NCI-H128 (cell line): ENCODE data around the gene CNTRL.
A peak's percentile ranks its signal among the peaks of the same experiment; 100 is the strongest.
"Not testable (repeated sequence)": the region's sequence is repeated elsewhere in the genome, so short reads cannot be mapped to it uniquely, and the experiment has no call there.

Experiments used
- DNase-seq: peaks from one replicate; lab custom pipeline; 2025; ENCODE audit not compliant: unreplicated experiment; lab: John Stamatoyannopoulos, UW

The CNTRL gene

GRCh38 chr9:121074370-121075250 lies at the start of gene CNTRL:
TSS of gene CNTRL (plus strand) at chr9:121074955. CDS start at chr9:121088327, 13,372 bp downstream.
- DNase-seq: peak; percentile 89

DNA sequence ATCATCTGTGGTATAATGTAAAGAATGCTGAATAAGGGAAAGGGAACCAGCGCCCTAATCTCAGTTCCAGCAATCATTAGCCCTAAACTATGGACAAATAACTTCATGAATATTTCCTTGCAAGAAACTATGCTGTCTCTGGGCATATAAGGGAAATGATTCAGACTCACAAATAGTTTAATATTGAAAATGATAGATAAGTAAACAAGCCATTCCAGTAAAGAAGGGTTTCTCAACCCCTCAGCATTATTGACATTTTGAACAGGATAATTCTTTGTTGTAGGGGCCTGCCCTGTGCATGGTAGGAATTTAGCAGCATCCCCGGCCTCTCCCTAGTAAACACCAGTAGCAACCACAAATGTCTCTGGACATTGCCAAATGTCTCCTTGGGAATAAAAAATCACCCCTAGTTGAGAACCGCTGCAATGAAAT lies 48.5 kb upstream of the CNTRL start:
- DNase-seq: no peak

GRCh38 chr9:121026768-121027167 lies 48.0 kb upstream of the CNTRL start:
- DNase-seq: no peak

DNA sequence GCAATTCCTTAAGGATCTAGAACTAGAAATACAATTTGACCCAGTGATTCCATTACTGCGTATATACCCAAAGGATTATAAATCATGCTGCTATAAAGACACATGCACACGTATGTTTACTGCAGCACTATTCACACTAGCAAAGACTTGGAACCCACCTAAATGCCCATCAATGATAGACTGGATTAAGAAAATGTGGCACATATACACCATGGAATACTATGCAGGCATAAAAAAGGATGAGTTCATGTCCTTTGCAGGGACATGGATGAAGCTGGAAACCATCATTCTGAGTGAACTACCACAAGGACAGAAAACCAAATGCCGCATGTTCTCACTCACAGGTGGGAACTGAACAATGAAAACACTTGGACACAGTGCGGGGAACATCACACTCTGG lies 46.5 kb upstream of the CNTRL start:
- not testable (repeated sequence) for DNase-seq

DNA sequence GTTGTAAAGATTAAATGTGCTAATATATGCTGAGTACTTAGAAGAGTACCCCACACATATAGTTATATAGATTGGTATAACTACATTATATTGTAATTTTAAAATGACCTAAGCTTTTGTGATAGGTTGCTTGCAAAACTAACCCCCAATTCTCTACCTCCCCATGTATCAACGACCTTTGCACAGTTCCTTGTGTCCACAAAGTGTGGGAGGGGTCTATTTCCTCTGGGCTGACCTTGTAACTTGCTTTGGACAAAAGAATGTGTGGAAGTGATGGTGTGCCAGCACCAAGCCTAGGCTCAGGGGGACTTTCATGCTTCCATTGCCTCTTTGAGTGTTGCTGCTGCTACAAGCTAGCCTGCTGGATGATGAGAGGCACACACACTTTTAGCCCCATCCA lies 45.3 kb upstream of the CNTRL start:
- no peak for DNase-seq

DNA sequence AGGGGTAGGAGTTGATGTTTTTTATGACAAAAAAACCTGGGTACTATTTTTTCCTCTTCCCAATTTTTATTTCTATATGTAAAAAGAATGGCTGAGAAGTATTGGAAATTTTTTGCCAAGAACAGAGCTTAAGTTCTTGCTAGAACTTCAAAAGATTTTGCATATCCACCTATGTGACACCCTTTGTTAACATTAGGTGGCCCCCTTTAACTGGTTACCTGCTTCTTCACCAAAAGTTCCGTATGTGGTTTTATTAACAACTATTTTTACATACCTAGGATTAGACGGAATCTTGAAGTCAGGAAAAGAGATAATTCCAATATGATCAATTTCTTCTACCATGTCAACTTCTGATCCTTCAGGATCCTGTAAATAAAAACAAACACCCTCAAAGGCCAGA lies 40.2 kb upstream of the CNTRL start:
- DNase-seq: no peak

DNA sequence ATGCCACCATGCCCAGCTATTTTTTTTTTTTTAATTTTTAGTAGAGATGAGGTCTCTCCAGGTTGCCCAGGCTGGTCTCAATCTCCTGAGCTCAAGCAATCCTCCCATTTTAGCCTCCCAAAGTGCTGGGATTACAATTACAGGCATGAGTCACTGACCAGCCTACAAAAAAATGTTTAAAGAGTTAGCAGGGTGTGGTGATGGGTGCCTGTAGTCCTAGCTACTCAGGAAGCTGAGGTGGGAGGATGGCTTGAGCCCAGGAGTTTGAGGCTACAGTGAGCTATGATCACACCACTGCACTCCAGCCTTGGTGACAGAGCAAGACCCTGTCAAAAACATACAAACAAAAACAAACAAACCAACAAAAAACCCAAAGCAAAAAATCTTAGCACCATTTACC lies 39.0 kb upstream of the CNTRL start:
- not testable (repeated sequence) for DNase-seq

- no peak for DNase-seq
Observed at GRCh38 chr9:121038362-121038761, 36.4 kb upstream of the CNTRL start.

- no peak for DNase-seq
Observed at GRCh38 chr9:121038804-121039203, 36.0 kb upstream of the CNTRL start.

DNA sequence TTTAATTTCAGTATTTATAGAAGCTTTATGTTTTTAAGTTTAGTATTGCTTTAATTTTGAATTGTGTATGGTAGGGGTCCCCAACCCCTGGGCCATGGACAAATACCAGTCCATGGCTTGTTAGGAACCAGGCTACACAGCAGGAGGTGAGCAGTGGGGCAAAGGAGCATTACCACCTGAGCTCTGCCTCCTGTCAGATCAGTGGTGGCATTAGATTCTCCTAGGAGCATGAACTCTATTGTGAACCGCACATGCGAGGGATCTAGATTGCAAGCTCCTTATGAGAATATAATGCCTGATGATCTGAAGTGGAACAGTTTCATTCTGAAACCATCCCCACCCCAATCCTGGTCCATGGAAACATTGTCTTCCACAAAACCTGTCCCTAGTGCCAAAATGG lies 26.6 kb upstream of the CNTRL start:
- no peak for DNase-seq

GRCh38 chr9:121048618-121049017 lies 26.1 kb upstream of the CNTRL start:
- no peak for DNase-seq

DNA sequence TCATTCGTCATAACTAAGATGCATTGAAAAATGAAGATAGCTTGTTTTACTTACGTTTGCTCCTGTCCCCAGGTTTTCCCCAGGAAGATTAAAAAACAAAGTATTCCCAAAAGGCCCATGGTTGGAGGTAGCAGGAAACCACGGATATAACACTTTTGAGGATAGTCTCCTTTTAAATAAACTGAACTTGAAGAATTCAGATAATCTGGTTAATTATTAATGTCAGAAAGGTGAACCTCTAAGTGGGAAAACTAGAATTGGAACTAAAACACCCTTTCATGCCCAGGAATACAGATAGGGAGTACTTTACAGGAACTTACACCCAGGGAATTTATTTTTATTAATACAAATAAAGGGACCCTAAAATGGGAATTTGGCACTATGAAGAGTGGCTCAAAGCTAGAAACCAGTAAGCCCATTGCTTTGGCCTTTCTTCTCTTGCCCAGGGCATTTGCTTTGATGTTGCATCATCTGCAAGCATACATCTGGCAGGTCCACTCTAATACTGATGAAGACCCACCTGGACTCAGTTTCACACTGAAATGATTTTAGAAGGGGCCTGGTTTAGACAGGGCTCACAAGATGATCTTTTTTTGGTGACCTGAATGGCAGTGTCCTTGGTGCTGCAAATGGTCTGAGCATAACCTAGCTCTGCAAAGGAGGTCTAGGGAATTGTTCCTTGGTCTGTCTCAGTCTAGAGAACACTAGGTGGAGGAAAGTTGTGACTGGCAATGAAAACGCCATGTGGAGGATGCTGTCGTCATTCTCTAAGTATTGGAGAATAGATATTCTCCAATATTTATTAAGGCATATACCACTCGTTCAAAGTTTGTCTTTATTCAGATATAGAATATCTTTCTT lies 24.4 kb upstream of the CNTRL start, which contains the start of gene C5:
Gene C5 (minus strand): TSS at position 148 of the 861 bp plus-strand sequence. CDS start 29 bp downstream, at position 119.
- no peak for DNase-seq

GRCh38 chr9:121053544-121053943 lies 21.2 kb upstream of the CNTRL start:
- no peak for DNase-seq

GRCh38 chr9:121055642-121056143 lies 19.1 kb upstream of the CNTRL start:
- no peak for DNase-seq

GRCh38 chr9:121057821-121058220 lies 16.9 kb upstream of the CNTRL start:
- no peak for DNase-seq

DNA sequence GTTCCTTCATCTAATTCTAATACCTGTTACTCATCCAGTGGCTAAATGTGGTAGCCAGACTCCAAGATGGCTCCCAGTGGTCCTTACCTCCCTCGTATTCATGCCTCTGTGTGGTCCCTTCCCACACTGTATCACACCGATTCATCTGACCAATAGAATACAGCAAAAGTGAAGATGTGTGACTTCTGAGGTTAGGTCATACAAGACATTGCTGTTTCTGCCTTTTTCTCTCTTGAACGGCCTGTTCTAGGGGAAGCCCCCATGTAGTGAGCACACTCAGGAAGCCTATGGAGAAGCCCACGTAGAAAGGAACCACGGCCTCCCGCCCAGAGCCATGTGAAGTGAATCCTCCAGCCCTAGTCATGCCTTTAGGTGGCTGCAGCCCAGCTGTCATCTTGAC lies 15.2 kb upstream of the CNTRL start:
- DNase-seq: no peak

DNA sequence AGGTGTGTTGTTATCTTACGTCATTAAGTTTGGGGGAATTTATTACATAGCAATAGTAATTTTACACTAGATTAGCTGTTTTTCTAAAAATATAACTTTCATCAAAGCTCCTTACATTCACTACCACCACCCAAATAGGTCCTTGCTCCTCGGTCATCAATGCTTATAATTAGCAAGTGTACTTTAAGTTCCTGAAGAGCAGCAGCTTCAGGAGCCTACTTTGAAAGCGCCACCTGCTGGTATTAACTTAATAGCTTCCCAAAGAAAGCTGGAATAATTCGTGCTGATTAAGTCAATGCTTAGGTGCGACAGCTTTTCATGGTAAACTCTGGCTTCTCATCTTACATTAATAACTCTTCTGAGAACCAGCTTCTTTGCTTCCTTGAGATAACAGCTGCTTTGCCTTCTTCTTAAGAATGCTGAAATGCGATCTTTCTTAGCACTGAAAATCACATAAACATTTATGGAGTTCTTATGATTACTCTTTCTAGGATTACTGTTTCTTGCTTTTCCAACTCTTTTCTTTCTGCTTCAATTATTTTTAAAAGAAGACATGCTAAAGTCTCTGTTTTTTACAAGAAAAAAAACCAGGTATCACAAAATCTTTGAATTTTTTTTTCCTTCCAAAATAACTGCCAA lies 14.6 kb upstream of the CNTRL start:
- DNase-seq: peak; percentile 13

DNA sequence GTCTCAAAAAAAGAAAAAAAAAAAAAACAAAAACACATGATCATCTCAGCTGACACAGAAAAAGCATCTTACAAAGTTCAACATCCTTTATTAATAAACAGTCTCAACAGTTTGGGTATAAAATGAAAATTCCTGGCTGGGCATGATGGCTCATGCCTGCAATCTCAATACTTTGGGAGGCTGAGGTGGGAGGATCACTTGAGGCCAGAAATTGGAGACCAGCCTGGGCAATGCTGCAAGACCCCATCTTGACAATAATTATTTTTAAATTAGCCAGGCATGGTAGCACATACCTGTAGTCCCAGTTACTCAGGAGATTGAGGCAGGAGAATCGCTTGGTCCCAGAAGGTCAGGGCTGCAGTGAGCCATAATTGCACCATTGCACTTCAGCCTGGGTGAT lies 7.9 kb upstream of the CNTRL start:
- no peak for DNase-seq

- DNase-seq: no peak
Observed at GRCh38 chr9:121067640-121068039, 7.1 kb upstream of the CNTRL start.

DNA sequence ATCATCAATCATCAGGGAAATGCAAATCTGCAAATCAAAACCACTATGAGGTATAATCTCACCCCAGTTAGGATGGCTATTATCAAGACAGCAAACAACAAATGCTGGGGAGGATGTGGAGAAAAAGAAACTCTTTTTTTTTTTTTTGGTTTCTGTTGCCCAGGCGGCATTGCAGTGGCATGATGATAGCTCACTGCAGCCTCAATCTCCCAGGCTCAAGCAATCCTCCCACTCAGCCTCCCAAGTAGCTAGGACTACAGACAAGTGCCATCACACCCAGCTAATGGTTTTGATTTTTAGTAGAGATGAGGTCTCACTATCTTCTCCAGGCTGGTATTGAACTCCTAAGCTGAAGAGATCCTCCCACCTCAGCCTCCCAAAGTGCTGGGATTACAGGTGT lies 5.4 kb upstream of the CNTRL start:
- DNase-seq: no peak

DNA sequence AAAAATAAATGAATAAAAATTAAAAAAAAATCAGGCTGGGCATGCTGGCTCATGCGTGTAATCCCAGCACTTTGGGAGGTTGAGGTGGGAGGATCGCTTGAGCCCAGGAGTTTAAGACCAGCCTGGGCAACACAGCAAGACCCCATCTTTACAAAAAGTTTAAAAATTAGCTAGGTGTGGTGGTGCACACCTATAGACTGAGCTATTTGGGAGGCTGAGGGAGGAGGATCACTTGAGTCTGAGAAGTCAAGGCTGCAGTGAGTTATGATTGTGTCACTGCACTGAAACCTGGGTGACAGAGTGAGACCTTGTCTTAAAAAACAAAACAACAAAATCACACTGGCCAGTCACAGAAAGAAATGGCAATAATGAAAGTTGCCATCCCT lies 3.4 kb upstream of the CNTRL start:
- no peak for DNase-seq
